Measurements from ENCODE around the gene ACSM2A. TPM values are rescaled to one million over a fixed set of nuclear protein-coding genes. Genes with fewer than 3 reads are reported as not detected.
"Not testable (repeated sequence)": the region's sequence is repeated elsewhere in the genome, so short reads cannot be mapped to it uniquely, and the experiment has no call there.

ACSM2A gene
- total RNA-seq, 1 donor from 2014 or later = 0.12 TPM

DNA sequence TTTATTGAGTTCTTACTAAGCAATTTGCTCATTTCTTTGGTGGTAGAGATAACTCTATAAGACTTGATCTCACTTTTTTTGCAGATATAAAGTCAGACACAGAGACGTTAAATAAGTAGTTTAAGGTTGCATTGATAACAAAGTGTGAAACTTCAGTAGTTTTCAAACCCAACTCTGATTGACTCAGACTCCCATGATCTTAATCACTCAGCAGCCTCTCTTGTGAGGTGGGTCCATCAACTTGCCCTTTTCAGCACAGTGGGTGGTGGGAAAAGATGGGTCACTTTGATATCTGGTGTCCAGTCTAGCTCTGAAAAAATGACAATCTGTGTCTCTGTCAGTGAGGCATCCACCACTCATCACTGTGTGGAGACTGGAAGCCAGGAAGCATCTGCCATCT is 19.4 kb downstream of the ACSM2A start:
- H3K4me3 ChIP-seq (ENCODE audit: low read depth, low read length); DNase-seq (ENCODE audit: low read depth): not testable (repeated sequence)

DNA sequence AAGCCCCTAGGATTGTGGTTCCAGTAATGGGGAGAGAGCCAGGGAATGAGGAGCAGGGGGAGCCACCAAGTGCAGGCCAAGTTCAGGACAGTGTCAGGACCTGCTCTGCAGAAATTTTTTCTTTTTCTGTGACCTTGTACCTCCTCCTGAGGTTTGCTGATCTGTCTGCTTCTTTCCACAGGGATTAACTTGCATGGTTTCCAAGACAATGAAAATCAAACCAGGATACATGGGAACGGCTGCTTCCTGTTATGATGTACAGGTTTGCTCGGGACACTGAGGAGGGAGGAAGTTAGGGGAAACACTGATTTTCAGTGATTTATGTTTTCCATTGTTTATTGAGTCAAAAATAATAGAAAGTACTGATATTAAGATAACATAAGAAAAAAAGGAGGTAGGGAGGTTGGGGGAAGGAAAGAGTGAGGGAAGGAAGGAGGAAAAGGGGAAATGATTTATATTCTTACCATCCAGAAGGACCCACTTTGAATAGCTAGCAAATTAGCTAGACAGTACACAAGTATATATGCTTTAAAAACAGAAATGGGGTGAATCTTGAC is 25.9 kb downstream of the ACSM2A start:
- not testable (repeated sequence) for H3K4me3 ChIP-seq (ENCODE audit: low read depth, low read length); DNase-seq (ENCODE audit: low read depth)

DNA sequence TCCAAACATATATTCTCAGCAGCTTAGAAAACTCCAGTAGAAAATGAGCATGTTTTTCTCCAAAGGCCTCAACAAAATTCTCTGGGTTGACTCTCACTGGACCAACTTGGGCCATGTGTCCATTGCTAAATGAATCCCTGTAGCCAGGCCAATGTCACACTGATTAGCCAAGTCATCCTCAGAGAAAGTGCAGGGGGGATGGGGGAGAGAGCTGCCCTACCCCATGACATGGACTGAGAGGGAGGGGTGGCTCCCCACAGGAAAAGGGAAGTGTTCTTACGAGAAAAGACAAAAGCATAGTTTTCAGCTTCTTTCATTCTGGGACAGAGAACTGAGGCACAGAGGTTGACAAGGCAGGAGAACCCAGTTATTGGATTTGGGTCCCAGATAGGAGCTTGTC is 32.7 kb downstream of the ACSM2A start:
- H3K4me3 ChIP-seq (ENCODE audit: low read depth, low read length); DNase-seq (ENCODE audit: low read depth): not testable (repeated sequence)

DNA sequence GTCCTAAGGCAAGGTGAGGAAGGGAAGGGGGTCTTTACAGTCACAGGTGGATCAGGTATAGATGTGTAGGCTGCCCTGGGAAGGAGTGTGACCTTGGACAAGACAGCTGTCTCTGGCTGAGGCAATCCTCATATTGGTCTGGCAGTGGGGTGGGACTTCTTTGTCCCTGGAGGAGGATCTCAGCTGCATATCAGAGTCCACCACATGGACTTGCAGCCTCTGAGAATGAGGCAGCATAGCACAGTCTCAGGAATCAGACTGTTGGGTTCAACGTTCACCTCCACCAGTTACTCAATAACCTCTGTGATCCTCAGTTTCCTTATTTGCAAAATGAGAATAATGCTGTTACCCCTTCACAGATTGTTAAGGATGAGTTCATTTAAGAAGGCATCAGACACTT is 33.4 kb downstream of the ACSM2A start:
- no peak for DNase-seq (ENCODE audit: low read depth)
- TF ChIP-seq, protein P1, sequence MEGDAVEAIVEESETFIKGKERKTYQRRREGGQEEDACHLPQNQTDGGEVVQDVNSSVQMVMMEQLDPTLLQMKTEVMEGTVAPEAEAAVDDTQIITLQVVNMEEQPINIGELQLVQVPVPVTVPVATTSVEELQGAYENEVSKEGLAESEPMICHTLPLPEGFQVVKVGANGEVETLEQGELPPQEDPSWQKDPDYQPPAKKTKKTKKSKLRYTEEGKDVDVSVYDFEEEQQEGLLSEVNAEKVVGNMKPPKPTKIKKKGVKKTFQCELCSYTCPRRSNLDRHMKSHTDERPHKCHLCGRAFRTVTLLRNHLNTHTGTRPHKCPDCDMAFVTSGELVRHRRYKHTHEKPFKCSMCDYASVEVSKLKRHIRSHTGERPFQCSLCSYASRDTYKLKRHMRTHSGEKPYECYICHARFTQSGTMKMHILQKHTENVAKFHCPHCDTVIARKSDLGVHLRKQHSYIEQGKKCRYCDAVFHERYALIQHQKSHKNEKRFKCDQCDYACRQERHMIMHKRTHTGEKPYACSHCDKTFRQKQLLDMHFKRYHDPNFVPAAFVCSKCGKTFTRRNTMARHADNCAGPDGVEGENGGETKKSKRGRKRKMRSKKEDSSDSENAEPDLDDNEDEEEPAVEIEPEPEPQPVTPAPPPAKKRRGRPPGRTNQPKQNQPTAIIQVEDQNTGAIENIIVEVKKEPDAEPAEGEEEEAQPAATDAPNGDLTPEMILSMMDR (conservative IDR thresholded peaks at IDR 0.05; ENCODE audit: low read depth, low read length) = no peak
- no peak overlapping the region for H3K4me3 ChIP-seq (ENCODE audit: low read depth, low read length)

DNA sequence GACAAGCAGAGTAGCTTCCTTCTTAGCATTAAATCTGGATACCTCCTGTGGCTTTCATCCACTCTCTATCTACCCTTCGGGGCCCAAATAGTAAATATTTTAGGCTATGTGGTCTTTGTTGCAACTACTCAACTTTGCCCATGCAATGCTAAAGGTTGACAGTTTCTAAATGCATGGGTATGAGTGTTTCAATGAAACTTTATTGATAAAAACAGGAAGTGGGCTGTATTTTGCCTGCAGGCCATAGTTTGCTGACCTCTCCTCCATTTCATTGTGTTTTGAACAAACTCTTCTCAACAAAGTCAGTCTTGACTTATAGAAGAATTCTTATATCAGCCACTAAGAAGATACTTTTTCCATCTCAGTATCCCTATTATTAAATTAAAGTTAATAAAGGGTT is 34.1 kb downstream of the ACSM2A start:
- DNase-seq (ENCODE audit: low read depth) = no peak
- H3K4me3 ChIP-seq (ENCODE audit: low read depth, low read length) = no peak overlapping the region
- TF ChIP-seq, protein P1 (conservative IDR thresholded peaks at IDR 0.05; ENCODE audit: low read depth, low read length) = no peak

DNA sequence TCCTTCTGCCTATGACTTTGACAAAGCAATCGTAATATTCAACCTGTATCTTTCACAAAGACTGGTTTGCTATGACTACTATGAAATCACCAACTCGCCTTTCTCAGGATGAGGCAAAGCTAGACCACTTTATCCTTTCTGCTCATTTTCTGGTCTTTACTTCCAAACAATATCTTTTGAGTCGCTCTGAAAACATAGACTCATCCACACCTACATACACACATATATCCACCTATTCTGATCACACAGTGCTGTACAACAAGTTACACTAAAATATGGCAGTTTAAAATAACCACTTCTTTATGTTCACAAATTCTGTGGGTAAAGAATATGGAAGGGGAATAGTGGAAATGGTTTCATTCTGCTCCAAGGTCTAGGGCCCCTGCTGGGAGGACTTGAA is 39.7 kb downstream of the ACSM2A start:
- H3K4me3 ChIP-seq (ENCODE audit: low read depth, low read length); DNase-seq (ENCODE audit: low read depth): not testable (repeated sequence)

DNA sequence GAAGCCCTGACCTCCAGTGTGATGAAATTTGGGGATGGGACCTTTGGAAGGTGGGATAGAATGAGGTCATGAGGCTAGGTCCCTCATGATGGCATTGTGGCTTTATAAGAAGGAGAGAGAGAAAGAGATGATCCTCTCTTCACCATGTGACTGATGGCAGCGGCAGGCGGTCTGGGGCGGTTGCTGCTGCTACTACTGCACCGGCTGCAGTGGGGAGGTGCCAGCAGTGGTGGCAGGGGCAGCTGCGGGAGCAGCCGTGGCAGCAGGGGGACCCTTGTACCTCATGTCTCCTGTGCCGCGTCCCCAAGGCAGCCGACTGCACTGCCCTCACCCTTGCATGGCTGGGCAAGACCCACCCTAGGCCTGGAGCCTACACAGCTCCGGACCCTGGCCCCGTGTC is 40.1 kb downstream of the ACSM2A start:
- not testable (repeated sequence) for DNase-seq (ENCODE audit: low read depth); H3K4me3 ChIP-seq (ENCODE audit: low read depth, low read length)

DNA sequence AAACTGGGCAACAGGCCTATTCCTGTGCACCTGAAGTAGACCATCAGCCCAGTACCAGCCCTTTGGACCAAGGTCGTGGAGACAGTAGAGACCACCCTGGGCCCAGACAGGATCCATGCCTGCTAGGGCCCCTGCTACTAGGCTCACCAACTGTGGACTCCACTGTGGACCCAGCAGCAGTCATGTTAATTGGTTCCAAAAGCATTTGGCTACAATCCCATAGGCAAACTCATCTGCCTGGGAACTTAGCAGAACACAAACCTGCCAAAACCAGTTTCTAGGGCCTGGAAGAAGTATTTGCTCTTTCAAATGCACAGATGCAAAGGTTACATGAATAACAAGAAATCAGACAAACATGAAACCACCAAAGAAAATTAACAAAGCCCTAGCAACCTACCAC is 53.1 kb downstream of the ACSM2A start:
- no peak for DNase-seq (ENCODE audit: low read depth)
- TF ChIP-seq, protein P1 (conservative IDR thresholded peaks at IDR 0.05; ENCODE audit: low read depth, low read length) = no peak
- no peak overlapping the region for H3K4me3 ChIP-seq (ENCODE audit: low read depth, low read length)

DNA sequence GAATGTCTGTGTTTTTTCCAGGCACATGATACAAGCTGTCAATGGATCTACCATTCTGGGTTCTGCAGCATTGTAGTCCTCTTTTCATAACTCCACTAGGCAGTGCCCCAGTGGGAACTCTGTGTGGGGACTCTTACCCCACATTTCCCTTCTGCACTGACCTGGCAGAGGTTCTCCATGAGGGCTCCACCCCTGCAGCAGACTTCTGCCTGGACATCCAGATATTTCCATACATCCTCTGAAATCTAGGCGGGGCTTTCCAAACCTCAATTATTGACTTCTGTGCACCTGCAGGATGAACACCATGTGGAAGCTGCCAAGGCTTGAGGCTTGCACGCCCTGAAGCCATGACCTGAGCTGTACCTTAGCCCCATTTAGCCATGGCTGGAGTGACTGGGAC is 56.0 kb downstream of the ACSM2A start:
- TF ChIP-seq, protein P1 (conservative IDR thresholded peaks at IDR 0.05; ENCODE audit: low read depth, low read length) = no peak
- H3K4me3 ChIP-seq (ENCODE audit: low read depth, low read length) = no peak overlapping the region
- no peak for DNase-seq (ENCODE audit: low read depth)

DNA sequence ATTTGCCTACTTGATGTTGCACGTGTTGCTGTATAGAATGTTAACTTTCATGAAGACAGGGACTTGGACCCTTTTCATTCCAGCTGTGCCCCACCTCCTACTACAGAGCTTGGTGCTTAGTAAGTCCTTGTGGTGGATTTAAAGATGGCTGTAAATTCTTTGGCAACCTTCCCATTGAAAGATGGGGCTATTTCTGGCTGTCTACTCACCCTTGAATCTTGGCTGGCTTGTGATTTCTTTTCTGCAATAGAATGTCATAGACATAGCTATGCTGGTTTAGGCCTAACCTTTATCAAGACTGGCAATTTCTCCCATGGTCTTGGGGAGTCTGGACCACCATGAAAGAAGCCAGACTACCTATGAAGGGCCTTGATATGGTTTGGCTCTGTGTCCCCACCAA is 59.0 kb downstream of the ACSM2A start:
- H3K4me3 ChIP-seq (ENCODE audit: low read depth, low read length) = no peak overlapping the region
- TF ChIP-seq, protein P1 (conservative IDR thresholded peaks at IDR 0.05; ENCODE audit: low read depth, low read length) = no peak
- no peak for DNase-seq (ENCODE audit: low read depth)
